ENCODE data around the gene CSTF1.

The CSTF1 gene

DNA sequence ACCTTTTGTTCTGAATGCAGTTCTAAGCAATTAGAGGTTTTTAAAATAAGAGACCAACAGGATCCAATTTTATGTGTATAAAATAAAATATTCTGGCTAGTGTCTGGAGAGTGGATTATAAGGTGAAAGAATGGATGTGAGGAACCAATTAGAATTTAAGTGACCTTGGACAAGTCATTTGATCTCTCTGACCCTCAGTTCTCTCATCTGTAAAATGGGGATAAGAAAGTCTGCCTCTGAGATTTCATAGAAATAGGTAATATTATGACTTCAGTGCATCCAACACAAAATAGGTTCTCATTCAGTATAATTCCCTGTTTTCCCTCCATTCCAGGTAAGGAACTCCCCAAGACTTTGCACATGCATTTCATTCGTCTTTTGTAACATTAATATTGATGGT, 38.5 kb downstream of the CSTF1 start:
- DNase-seq, result no peak

DNA sequence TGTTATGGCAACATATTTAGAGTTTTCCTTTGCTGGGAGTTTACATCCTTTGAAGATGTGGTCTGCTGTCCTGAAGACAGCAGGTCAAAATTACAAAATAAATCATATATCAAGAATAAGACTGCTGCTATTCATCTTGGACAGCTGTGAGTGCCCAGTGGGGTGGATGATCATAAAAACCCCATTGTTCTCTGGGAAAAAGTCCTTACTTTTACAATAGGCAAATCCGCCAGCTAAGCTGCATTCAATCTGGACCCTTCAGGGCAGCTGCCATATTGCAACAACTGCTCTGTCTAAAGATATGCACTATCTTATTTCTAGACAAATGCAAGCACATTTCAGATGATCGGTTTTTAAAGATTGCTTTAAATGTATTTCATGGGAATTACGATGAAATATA, 39.0 kb downstream of the CSTF1 start:
- no peak for DNase-seq

DNA sequence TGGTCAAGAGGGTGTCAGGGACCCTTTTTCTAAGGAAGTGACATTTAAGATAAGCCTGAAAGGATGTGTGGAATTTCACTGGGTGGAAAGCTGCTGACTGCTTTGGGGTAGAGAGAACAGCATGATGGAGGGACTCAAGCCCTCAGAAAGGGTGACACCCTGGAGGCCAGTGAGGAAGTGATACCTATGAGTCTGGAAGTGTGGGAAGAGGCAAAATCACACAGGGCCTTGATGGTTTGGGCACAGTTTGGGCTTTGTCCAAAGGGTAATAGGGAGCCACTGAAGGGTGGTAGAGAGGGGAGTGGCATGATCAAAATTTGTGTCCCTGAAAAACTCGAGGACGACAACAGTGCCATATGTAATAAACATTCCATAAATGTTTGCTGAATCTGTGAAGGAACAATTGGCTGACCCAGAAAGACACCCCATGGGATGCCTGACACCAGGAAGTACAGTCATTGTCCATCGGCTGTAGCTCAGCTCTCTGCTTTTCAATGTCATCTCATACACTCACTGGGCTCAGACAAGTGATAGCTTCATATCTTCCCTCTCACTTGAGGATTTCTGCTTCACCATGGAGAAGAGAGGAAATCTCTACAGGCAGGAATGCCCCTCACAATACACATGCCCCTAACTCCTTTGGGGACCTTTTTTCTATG, 40.9 kb downstream of the CSTF1 start:
- no peak for DNase-seq

DNA sequence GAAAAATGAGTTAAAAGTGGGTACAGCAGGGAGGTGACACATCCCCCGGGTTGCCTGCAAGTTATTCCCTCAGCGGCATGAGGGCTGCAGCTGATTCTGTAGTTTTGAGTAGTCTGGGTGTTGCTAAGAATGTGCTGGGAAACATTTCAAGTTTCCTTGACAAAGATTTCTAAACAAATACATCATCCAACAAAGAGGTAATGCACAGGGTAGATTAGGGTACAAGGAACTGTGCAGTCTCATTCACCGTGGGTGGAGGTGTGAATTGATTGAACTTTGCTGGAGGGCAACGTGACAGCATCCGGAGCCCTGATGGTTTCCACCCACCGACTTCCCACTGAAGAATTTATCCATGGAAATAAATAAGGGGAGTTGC, 41.4 kb downstream of the CSTF1 start:
- DNase-seq, result no peak

DNA sequence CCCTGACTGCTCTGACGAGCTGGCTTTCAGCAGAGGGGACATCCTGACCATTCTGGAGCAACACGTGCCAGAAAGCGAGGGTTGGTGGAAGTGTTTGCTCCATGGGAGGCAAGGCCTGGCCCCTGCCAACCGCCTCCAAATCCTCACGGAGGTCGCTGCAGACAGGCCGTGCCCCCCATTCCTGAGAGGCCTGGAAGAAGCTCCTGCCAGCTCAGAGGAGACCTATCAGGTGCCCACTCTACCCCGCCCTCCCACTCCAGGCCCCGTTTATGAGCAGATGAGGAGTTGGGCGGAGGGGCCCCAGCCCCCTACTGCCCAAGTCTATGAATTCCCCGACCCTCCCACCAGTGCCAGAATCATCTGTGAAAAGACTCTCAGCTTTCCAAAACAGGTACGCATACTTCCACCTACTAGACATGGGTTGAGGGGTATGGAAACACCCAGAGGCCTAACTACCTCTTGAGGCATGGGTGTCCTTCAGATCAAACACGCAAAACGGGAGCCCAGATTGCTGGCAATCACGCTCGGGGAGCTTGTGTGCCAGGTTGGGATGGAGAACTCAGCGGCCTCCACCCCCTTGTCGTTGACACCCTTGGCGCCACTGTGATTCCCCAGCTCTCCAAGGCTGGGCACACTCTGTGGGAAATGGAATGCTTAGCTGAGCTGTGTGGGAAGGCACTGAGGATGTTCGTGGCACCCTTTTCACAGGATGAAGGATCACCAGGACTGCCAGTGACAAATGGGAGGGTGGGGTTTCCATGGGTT, 44.9 kb downstream of the CSTF1 start:
- no peak for DNase-seq

DNA sequence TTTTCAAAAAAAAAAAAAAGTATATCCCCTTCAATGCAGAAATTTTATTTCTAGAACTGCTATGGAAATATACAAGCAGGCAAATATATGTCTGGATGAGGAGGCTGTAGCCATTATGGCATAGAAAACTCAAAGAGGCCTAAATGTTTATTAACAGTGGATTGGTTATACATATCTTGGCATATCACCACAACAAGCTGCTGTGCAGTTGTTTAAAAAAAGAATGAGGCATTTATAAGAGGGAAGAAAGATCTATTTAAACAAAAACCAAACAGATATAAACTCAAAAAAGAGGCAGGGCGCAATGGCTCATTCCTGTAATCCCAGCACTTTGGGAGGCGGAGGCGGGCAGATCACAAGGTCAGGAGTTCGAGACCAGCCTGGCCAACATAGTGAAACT, 45.8 kb downstream of the CSTF1 start:
- DNase-seq, result no peak

DNA sequence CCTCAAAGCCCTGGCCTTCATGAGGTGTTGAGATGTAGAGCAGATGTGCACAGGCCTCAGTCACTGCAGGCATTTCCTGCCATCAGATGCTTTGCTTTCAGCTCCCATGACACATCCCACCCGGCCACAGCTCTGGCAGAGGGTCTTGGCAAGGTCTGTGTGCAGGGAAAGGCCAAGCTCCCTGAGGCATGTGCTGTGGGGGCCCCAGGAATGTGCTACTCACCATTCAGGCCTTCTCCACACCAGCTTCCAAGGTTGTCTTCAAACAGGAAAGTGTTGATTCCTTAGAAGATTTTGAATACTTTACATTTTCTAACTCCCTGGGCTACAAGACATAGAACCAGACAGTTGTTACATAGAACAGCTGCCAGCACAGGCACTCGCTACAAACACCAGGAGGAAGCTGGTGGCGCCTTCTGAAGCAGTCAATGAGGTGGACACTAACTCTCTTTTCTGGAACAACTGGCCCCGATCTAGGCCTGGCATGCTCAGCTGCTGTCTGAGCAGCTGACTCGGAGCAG, 47.4 kb downstream of the CSTF1 start:
- no peak for DNase-seq

DNA sequence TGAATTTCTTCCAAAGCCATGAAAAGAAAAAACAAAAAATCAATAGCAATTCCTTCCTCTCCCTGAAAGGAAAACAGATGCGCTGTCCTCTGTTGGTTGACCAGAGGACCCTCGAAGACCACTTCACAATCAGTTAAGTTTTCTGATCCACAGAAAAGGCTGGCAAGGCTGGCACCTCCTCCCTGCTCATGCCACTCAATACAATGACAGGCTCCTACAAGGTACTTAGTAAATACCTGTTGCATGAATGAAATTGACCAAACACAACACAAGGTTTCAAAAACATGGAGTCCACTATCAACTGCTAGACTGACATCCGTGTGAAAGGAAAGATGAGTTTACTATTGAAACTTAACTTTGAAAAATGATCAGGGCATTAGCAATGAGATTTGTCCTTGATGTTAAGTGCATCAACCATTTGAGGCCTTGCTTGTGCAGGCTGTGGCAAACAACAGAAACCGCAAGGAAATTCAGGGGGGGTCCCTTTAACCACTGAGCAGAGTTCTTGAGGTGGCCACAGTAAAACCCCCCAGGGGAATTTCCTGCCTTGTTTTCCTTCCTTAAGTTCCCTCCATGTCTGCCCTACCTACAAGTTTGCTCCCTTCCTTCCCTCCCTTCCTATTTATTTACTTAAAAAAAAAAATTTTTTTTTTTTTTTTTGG, 48.0 kb downstream of the CSTF1 start:
- DNase-seq, result no peak

DNA sequence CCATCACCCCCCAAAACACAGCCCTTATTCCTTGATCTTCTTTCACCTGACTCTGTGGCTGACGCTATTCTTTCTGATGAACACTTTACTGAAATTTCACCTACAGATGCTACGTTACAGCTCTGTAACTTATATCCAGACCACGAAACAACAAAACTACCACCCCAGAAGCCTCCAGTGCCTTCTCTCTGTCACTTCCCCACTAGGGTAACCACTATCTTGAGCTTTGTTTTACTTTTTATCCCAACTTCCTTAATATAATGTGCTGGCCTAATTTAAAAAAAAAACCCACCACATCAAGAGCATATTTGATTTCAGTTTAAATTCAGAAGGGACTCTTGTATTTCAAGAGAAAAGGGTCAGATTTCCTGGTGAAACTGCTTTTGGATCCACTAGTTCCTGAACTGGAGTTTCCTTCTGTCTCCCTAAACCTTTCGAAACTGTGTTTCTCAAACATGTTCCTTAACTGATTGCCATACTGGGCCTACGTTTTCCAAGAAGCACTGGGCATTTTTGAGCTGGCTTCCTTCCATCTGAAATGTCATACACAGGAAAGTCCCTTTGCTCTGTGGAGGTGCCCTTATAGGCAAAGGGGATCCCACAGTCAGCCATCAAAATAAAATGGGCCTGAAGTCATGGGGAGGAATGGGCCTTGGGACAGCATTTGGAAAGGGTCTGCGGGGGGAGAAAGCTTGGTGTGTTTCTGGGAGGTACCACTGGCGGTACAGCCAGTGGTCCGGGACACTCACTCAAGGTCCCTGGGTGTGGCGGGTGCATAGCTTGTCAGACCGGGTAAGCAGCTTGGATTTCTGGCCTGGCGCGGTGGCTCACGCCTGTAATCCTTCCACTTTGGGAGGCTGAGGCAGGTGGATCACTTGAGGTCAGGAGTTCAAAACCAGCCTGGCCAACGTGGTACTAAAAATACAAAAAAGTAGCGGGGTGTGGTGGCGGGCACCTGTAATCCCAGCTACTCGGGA, 50.2 kb downstream of the CSTF1 start:
- no peak for DNase-seq

DNA sequence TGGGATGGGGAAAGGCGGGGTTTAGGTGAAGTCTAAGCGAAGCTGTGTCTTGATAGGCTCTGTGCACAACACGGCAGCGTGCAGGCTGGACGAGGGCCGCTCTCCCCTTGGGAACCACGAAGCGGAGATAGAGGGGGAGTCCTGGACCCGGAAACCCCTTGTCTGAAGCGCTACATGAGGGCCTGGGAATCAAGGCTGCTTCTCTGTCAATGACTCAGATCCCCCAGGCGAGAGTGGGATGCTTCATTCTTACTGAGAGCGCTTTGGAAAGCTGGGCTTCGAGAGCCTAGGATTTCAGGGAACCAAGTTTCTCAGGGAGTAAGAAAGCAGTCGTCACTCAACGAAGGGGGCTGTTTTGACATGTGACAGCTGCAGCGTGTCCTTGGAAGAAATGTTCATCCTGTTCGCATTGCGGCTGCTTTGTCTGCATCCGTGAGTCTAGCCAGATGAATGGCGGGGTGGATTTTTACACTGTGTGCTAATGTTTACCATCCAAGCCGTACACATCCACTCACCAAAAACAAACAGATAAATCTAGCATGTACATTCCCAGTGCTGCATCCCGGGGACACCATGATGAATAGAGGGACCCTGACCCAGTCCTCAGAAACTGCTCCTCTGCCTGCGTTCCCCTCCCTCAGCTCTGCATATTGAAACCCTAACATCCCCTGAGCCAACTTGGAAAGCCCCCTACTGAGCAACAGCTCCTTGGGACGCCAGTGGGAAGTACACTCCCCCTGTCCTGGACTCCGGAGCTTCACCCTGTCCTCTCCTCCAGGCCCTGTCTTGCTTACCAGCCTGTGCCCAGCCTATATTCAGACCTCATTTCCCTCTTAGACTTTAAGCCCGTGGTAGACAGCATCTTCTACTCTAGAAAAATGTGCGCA, 51.5 kb downstream of the CSTF1 start:
- peak; percentile 3 for DNase-seq

DNA sequence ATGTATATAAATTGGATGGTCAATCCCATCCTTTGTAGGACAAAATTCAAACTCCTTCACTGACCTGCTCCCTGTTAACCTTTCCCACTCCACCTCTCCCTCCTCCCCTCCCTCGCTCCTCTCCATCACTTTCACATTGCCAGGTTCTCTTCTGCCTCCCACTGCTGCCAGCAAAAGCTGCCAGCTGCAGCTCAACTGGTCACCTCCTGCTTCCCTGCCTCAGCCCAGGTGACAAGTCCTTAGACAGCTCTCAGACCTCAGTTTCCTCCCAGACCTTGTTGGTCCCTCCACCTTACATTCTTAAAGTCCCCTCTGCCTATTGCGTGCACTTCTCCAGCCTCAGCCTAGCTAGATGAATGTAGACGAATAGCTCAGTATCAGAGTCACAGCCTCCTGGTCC, 52.7 kb downstream of the CSTF1 start:
- no peak for DNase-seq

DNA sequence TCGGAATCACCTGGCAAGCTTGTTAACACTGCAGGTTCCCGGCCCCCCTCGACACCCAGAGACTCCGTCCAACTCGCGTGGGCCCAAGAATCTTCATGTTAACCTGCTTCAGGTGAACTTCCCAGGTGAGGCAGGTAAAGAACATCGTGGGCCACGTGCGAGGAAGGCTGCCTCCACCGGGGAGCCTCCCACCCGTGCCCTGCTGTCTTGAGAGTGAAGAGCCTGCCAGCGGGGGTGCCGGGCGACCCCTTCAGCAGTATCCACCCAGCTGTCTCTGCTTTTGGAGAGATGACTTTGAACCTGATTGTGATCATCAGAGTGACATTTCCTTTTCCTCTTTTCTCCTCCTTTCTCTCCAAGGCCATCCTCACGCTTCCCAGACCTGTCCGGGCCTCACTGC, 53.1 kb downstream of the CSTF1 start:
- no peak for DNase-seq

DNA sequence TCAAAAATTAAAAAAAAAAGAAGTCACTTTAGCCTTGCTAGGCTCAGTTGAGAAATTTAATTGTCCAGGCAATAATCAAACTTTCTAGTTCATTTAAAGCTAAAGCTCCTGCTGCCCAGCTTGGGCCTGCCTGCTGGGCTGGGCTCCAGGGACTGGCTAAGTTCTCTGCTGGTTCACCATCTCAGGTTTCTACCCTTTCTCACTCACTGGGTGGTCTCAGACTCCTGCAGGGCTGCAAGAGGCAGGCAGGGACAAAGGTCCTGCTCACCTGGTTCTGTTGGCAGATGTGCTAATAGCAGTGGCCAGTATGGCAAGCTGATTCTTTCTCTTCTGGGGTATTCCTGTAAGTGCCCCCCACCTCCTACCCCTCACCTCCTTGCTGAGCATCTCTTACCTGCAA, 54.8 kb downstream of the CSTF1 start:
- no peak for DNase-seq

DNA sequence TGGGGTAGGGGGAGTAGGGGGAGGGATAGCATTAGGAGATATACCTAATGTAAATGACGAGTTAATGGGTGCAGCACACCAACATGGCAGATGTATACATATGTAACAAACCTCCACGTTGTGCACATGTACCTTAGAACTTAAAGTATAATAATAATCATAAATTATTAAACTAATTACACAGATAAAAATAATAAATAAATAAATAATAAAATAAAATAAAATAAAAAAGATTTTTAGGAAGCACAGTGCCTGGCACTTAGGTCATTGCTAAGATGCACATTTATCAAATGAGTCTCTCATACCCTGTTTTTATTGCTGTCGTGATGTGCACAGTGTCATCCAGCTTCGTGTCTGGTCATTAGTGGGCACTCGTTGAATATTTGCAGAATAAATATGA, 57.0 kb downstream of the CSTF1 start:
- DNase-seq, result no peak

DNA sequence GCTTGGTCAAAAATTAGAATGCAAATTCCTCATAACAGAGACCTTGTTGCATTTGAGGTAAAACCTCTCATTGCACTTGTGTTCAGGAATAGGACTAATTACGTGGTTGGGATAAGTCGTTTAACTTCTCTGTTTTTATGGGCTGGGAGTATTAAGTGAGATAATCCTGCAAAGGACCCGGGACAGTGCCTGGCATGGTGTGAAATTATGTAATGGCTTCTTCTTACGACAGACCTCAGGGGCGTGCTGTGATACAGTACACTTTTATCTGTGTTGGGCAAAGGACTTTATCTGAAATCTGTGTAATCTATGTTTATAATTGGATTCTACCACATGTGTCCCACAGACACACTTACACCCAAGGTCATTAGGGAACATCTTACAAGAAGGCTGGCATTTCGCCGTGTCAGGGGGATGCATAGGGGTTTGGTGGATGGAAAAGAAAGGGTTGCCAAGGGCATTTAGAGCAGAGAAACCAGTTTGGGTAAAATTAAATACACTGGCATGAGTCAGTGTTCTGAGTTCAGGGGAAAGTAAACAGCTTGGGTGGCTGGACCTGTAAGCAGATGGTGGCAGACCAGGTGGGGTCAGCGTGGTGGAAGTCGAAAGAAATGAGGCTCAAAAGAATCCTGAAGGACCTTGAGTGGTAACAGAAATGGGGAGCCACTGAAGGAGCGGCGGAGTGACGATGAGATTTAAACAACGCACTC, 58.8 kb downstream of the CSTF1 start:
- no peak for DNase-seq

DNA sequence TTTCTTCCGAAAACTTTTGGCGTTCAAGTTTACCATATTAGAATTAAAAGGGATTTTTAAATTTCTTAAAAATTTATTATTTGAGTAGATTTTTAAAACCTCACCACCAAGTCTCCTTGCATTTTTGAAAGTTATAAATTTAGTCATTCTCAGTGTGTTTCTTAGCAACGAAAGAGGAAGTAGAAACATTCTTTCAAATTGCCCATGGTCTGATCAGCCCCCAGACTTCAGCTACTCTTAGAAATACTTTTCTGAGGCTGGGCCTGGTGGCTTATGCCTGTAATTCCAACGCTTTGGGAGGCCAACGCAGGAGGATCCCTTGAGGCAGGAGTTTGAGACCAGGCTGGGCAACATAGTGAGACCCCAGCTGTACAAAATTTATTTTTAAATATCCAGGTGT, 60.9 kb downstream of the CSTF1 start:
- no peak for DNase-seq

DNA sequence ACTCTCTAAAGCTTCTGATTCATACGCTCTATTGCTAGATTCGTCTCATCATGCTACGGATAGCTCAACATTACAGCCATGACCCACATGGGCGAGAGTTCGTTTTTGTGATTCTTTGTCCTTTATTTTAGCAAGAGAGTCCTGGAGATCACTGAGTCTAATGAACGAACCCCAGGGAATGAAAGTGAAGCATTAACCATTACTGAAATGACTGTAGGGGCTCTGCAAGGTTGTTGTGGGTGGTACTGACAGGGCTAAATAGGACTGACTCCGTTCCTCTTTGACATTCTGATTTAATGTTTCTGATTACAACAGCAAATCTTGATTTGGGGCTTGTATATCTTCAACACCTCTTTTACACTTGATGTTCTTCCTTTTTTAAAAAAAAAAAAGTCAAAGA, 62.3 kb downstream of the CSTF1 start:
- no peak for DNase-seq
